GM12878 (cell line): ENCODE results near the gene PCSK5.

ENCODE experiments used
- CTCF ChIP-seq, 3 experiments: IDR thresholded peaks in 2 of 3; conservative IDR thresholded peaks in 1 of 3; 2 replicates each; pipeline ENCODE4 v1.5.1; 2011; ENCODE audit warnings: low read depth in 3 of 3, low read length in 3 of 3, mild to moderate bottlenecking in 3 of 3, control low read depth in 2 of 3, moderate library complexity in 2 of 3, inconsistent platforms in 1 of 3, mixed read lengths in 1 of 3; ENCODE audit not compliant: control insufficient read depth in 2 of 3, insufficient read depth in 1 of 3; ENCODE audit errors: extremely low read depth in 1 of 3
- EP300 ChIP-seq, 2 experiments: fragments of 150-350 bp in 1 of 2; IDR thresholded peaks; 2 replicates each; pipeline ENCODE4 v1.6.1; 2011 to 2012; ENCODE audit warnings: low read depth in 2 of 2, low read length in 2 of 2, borderline replicate concordance in 1 of 2, improper control_type of control experiment in 1 of 2, inconsistent platforms in 1 of 2; ENCODE audit not compliant: control insufficient read depth in 1 of 2
- TAF1 ChIP-seq: IDR thresholded peaks from 2 replicates; pipeline ENCODE4 v1.6.1; 2011; ENCODE audit warnings: mild to moderate bottlenecking, low read depth, low read length, borderline replicate concordance

GRCh38 chr9:75881761-75882160 lies 8.7 kb upstream of the PCSK5 start:
- TF ChIP-seq CTCF (IDR thresholded peaks at IDR 0.05 in 2 of 3, conservative IDR thresholded peaks at IDR 0.05 in 1 of 3; ENCODE audit: control insufficient read depth in 2 of 3, extremely low read depth in 1 of 3, insufficient read depth in 1 of 3, low read depth in 3 of 3, low read length in 3 of 3) (no peak), EP300 (IDR thresholded peaks at IDR 0.05; ENCODE audit: borderline replicate concordance in 1 of 2, control insufficient read depth in 1 of 2, low read depth in 2 of 2, low read length in 2 of 2) (no peak), TAF1 (no peak)
